Caco-2 (cell line): ENCODE data around the gene GPER1. TPM values are rescaled to one million over a fixed set of nuclear protein-coding genes. Genes with fewer than 3 reads are reported as not detected.

Source experiments
- BruUV-seq: library from RNA; stranded (reverse); fragments of 400-500 nt; replicated peaks from 2 replicates; lab custom pipeline; 2021; lab: Mats Ljungman, UMichigan
- CTCF ChIA-PET: fragments of 300-600 bp; sonication (Branson Sonifier 250); formaldehyde crosslinking; loops from one replicate; lab custom pipeline; 2022; ENCODE audit warnings: antibody characterized with exemption; lab: Charles Lee
- POLR2A ChIA-PET: fragments of 300-600 bp; sonication (Branson Sonifier 250); formaldehyde crosslinking; loops from one replicate; lab custom pipeline; 2022; ENCODE audit warnings: antibody characterized with exemption; lab: Charles Lee
- DNase-seq, 2 experiments: peaks; one replicate each; pipeline versions ENCODE4 v3.0.0 to v3.0.0-alpha.2; 2020 to 2022
- H3K27me3 ChIP-seq: replicated peaks from 2 replicates; pipeline ENCODE4 v1.6.0; 2011; ENCODE audit warnings: low read length; ENCODE audit not compliant: control insufficient read depth, insufficient read depth
- H3K36me3 ChIP-seq: 2 replicates; pipeline ENCODE4 v1.5.1; 2011; ENCODE audit warnings: low read length; ENCODE audit not compliant: control insufficient read depth, insufficient read depth
- H3K4me1 ChIP-seq: fragments of 250-450 bp; sonication (Bioruptor Pico); 2 replicates; pipeline ENCODE4 v1.5.1; 2020; ENCODE audit warnings: mild to moderate bottlenecking
- H3K4me3 ChIP-seq: 2 replicates; pipeline ENCODE4 v1.5.1; 2011; ENCODE audit warnings: low read depth, mild to moderate bottlenecking, control low read depth, low read length
- H3K9me3 ChIP-seq: fragments of 250-450 bp; sonication (Bioruptor Pico); 2 replicates; pipeline ENCODE4 v1.5.1; 2020; ENCODE audit warnings: mild to moderate bottlenecking, moderate library complexity
- H3K27ac Mint-ChIP-seq: one replicate; pipeline ENCODE4 v1.8.0; 2022; ENCODE audit warnings: mixed read lengths; ENCODE audit not compliant: unreplicated experiment
- H3K27me3 Mint-ChIP-seq: one replicate; pipeline ENCODE4 v1.8.0; 2022; ENCODE audit warnings: mixed read lengths; ENCODE audit not compliant: insufficient read depth, unreplicated experiment
- H3K36me3 Mint-ChIP-seq: one replicate; pipeline ENCODE4 v1.8.0; 2022; ENCODE audit warnings: mild to moderate bottlenecking, mixed read lengths; ENCODE audit not compliant: insufficient read depth, unreplicated experiment
- H3K4me1 Mint-ChIP-seq: one replicate; pipeline ENCODE4 v1.8.0; 2022; ENCODE audit warnings: low read depth, mixed read lengths; ENCODE audit not compliant: unreplicated experiment
- H3K4me3 Mint-ChIP-seq: one replicate; pipeline ENCODE4 v1.8.0; 2022; ENCODE audit warnings: mild to moderate bottlenecking, moderate library complexity, mixed read lengths; ENCODE audit not compliant: unreplicated experiment
- H3K9me3 Mint-ChIP-seq: one replicate; pipeline ENCODE4 v1.8.0; 2022; ENCODE audit warnings: mixed read lengths; ENCODE audit not compliant: unreplicated experiment
- intact Hi-C: fragments of 100-400 bp; cut with micrococcal nuclease; formaldehyde crosslinking; loops from one replicate; pipeline ENCODE4 v1.10.0; 2022; ENCODE audit not compliant: unreplicated experiment
- total RNA-seq: library from RNA; stranded (reverse); gene quantifications from 2 replicates; pipeline ENCODE4 v1.2.3, GENCODE V29; 2022
- TF ChIP-seq, protein P1 (sequence below), 2 experiments: fragments of 200-600 bp in 1 of 2; IDR thresholded peaks; 1 replicate in 1 of 2; 2 replicates in 1 of 2; pipeline versions ENCODE4 v1.5.1 to v1.8.0; 2011 to 2022; ENCODE audit warnings: antibody characterized with exemption in 1 of 2, control low read depth in 1 of 2, inconsistent platforms in 1 of 2, low read depth in 1 of 2, low read length in 1 of 2, mild to moderate bottlenecking in 1 of 2, moderate library complexity in 1 of 2; ENCODE audit not compliant: insufficient read depth in 1 of 2, severe bottlenecking in 1 of 2, unreplicated experiment in 1 of 2

GPER1 gene
- total RNA-seq, 1 experiment from 2014 or later: 0.25 TPM

- no peaks in the 10 kb centered on the region for H3K36me3 ChIP-seq
- CTCF ChIA-PET: no interaction called here
- intact Hi-C loops: no loop called here
Observed at GRCh38 chr7:1078985-1079384, 8.9 kb upstream of the GPER1 start.

GRCh38 chr7:1079546-1079945 is 8.4 kb upstream of the GPER1 start:
- H3K4me1 Mint-ChIP-seq: no peaks in the 10 kb centered on the region
- CTCF ChIA-PET: no interaction called here

More at GRCh38 chr7:1078985-1079384, 8.9 kb upstream of the GPER1 start:
- Mint-ChIP-seq H3K4me3 (no peak overlapping the region), H3K4me1 (no peaks in the 10 kb centered on the region), H3K27me3 (no peaks in the 10 kb centered on the region), H3K36me3 (peaks cover 4% of the 10 kb centered on the region), H3K9me3 (no peaks in the 10 kb centered on the region), H3K27ac (no peak overlapping the region)
- no peak for DNase-seq
- POLR2A ChIA-PET: no interaction called here
- TF ChIP-seq, protein P1, sequence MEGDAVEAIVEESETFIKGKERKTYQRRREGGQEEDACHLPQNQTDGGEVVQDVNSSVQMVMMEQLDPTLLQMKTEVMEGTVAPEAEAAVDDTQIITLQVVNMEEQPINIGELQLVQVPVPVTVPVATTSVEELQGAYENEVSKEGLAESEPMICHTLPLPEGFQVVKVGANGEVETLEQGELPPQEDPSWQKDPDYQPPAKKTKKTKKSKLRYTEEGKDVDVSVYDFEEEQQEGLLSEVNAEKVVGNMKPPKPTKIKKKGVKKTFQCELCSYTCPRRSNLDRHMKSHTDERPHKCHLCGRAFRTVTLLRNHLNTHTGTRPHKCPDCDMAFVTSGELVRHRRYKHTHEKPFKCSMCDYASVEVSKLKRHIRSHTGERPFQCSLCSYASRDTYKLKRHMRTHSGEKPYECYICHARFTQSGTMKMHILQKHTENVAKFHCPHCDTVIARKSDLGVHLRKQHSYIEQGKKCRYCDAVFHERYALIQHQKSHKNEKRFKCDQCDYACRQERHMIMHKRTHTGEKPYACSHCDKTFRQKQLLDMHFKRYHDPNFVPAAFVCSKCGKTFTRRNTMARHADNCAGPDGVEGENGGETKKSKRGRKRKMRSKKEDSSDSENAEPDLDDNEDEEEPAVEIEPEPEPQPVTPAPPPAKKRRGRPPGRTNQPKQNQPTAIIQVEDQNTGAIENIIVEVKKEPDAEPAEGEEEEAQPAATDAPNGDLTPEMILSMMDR (IDR thresholded peaks at IDR 0.05; ENCODE audit: insufficient read depth in 1 of 2, low read depth in 1 of 2, low read length in 1 of 2, severe bottlenecking in 1 of 2, unreplicated experiment in 1 of 2): no peak
- no TSS peak for BruUV-seq
- no peaks in the 10 kb centered on the region for H3K27me3 ChIP-seq
- H3K4me1 ChIP-seq: no peaks in the 10 kb centered on the region
- no peak overlapping the region for H3K4me3 ChIP-seq
- H3K9me3 ChIP-seq: no peaks in the 10 kb centered on the region

DNA sequence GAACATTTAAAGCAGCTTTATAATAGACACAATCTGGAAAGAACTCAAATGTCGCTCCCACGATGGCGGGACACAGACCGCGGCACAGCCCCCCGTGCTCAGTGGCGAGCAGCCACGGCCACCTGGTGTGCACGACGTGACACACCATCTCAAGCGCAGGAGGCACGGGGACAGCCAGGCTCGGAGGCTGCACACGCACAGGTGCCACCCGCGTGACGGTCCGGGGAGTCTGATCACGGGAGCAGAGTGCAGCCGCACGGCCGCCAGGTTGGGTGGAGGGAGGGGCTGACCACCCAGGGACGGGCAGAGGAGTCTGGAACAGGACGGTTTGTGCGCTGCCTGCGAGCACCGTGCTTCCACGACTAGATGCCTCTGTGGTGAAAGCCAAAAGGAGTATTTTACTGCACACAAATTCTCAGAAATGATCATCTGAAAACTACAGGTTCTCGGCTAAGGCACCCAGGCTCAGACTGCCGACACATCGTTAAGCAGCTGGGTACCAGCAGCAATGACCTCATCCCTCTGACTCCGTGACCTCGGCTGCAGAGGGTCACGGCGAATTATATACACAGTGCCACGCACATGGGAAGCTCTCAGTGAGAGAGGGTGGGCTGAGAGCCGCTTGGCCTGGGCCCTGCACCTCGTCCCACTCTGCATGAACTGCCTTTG is 7.5 kb upstream of the GPER1 start:
- no peaks in the 10 kb centered on the region for H3K9me3 Mint-ChIP-seq
- H3K4me3 ChIP-seq: no peak overlapping the region
- BruUV-seq: no TSS peak
- H3K27ac Mint-ChIP-seq: no peak overlapping the region
- no peak overlapping the region for H3K4me3 Mint-ChIP-seq
- peaks cover 4% of the 10 kb centered on the region for H3K36me3 Mint-ChIP-seq
- intact Hi-C loops: no loop called here
- ChIA-PET POLR2A (no interaction called here), CTCF (no interaction called here)
- no peaks in the 10 kb centered on the region for H3K36me3 ChIP-seq
- no peaks in the 10 kb centered on the region for H3K4me1 ChIP-seq
- H3K27me3 Mint-ChIP-seq: no peaks in the 10 kb centered on the region
- DNase-seq: no peak
- TF ChIP-seq, protein P1 (IDR thresholded peaks at IDR 0.05; ENCODE audit: insufficient read depth in 1 of 2, low read depth in 1 of 2, low read length in 1 of 2, severe bottlenecking in 1 of 2, unreplicated experiment in 1 of 2): no peak
- H3K4me1 Mint-ChIP-seq: no peaks in the 10 kb centered on the region
- no peaks in the 10 kb centered on the region for H3K9me3 ChIP-seq
- no peaks in the 10 kb centered on the region for H3K27me3 ChIP-seq

More at GRCh38 chr7:1079546-1079945, 8.4 kb upstream of the GPER1 start:
- no TSS peak for BruUV-seq
- no peaks in the 10 kb centered on the region for H3K9me3 Mint-ChIP-seq
- intact Hi-C loops: no loop called here
- DNase-seq: no peak
- no peak overlapping the region for H3K4me3 ChIP-seq
- no peaks in the 10 kb centered on the region for H3K9me3 ChIP-seq
- H3K36me3 ChIP-seq: no peaks in the 10 kb centered on the region
- no peaks in the 10 kb centered on the region for H3K27me3 Mint-ChIP-seq
- TF ChIP-seq, protein P1 (IDR thresholded peaks at IDR 0.05; ENCODE audit: insufficient read depth in 1 of 2, low read depth in 1 of 2, low read length in 1 of 2, severe bottlenecking in 1 of 2, unreplicated experiment in 1 of 2): no peak
- no peaks in the 10 kb centered on the region for H3K27me3 ChIP-seq
- POLR2A ChIA-PET: no interaction called here
- no peak overlapping the region for H3K27ac Mint-ChIP-seq
- H3K4me3 Mint-ChIP-seq: no peak overlapping the region
- peaks cover 4% of the 10 kb centered on the region for H3K36me3 Mint-ChIP-seq
- no peaks in the 10 kb centered on the region for H3K4me1 ChIP-seq
